HEK293 (cell line): ENCODE data around the gene ATF7IP2.
"Not testable (repeated sequence)": the region's sequence is repeated elsewhere in the genome, so short reads cannot be mapped to it uniquely, and the experiment has no call there.

Source experiments
- CTCF ChIA-PET: fragments of 350-600 bp; formaldehyde crosslinking; extraction: SDS; loops from one replicate; lab custom pipeline; 2021; ENCODE audit warnings: antibody characterized with exemption; lab: Yijun Ruan, JAX
- POLR2A ChIA-PET: fragments of 300-600 bp; formaldehyde crosslinking; extraction: SDS; loops from one replicate; lab custom pipeline; 2020; ENCODE audit warnings: antibody characterized with exemption, inconsistent platforms; lab: Yijun Ruan, JAX
- H3K27ac ChIP-seq: fragments of 200-500 bp; sonication (Bioruptor generic); 2 replicates; pipeline ENCODE4 v1.5.1; 2014; ENCODE audit warnings: low read depth, low read length, control low read depth, inconsistent platforms; ENCODE audit errors: extremely low read depth
- H3K36me3 ChIP-seq, 2 experiments: fragments of 200-500 bp in 1 of 2; sonication (Bioruptor generic) in 1 of 2; 1 replicate in 1 of 2; 2 replicates in 1 of 2; pipeline ENCODE4 v1.5.1; 2014 to 2017; ENCODE audit warnings: inconsistent platforms in 2 of 2, low read length in 2 of 2; ENCODE audit not compliant: control insufficient read depth in 2 of 2, insufficient read depth in 1 of 2
- H3K4me1 ChIP-seq: fragments of 200-500 bp; sonication (Bioruptor generic); 2 replicates; pipeline ENCODE4 v1.5.1; 2014; ENCODE audit warnings: mild to moderate bottlenecking, low read length, inconsistent platforms; ENCODE audit not compliant: control insufficient read depth, insufficient read depth
- H3K4me3 ChIP-seq: 2 replicates; pipeline ENCODE4 v1.5.1; 2011; ENCODE audit warnings: low read depth, mild to moderate bottlenecking, control low read depth, low read length, moderate library complexity
- H3K9me3 ChIP-seq: fragments of 200-500 bp; sonication (Bioruptor generic); 2 replicates; pipeline ENCODE4 v1.5.1; 2014; ENCODE audit warnings: low read depth, low read length, inconsistent platforms; ENCODE audit not compliant: control insufficient read depth, insufficient read depth
- EGR2 ChIP-seq: fragments of 450-650 bp; formaldehyde crosslinking; IDR thresholded peaks from 2 replicates; pipeline ENCODE4 v1.5.1; 2016; ENCODE audit warnings: low read depth, missing biosample characterization, missing genetic modification characterization
- MZF1 ChIP-seq: fragments of 450-650 bp; formaldehyde crosslinking; IDR thresholded peaks from 2 replicates; pipeline ENCODE4 v1.5.1; 2017; ENCODE audit warnings: missing biosample characterization, missing genetic modification characterization, borderline replicate concordance
- PRDM10 ChIP-seq: fragments of 450-650 bp; formaldehyde crosslinking; IDR thresholded peaks from 2 replicates; pipeline ENCODE4 v1.5.1; 2016; ENCODE audit warnings: missing biosample characterization, missing genetic modification characterization
- ZNF121 ChIP-seq: fragments of 450-650 bp; formaldehyde crosslinking; IDR thresholded peaks from 2 replicates; pipeline ENCODE4 v1.5.1; 2016; ENCODE audit warnings: missing biosample characterization, missing genetic modification characterization
- ZNF146 ChIP-seq: fragments of 450-650 bp; formaldehyde crosslinking; IDR thresholded peaks from 2 replicates; pipeline ENCODE4 v1.5.1; 2016; ENCODE audit warnings: missing biosample characterization, missing genetic modification characterization
- ZNF174 ChIP-seq: fragments of 450-650 bp; formaldehyde crosslinking; IDR thresholded peaks from 2 replicates; pipeline ENCODE4 v1.5.0; 2017; ENCODE audit warnings: missing biosample characterization, mild to moderate bottlenecking, missing genetic modification characterization
- ZNF221 ChIP-seq: fragments of 450-650 bp; formaldehyde crosslinking; IDR thresholded peaks from 2 replicates; pipeline ENCODE4 v1.5.1; 2017; ENCODE audit warnings: missing biosample characterization, missing genetic modification characterization, borderline replicate concordance
- ZNF223 ChIP-seq: fragments of 450-650 bp; formaldehyde crosslinking; IDR thresholded peaks from 2 replicates; pipeline ENCODE4 v1.5.1; 2016; ENCODE audit warnings: missing biosample characterization, missing genetic modification characterization
- ZNF280D ChIP-seq: fragments of 450-650 bp; formaldehyde crosslinking; IDR thresholded peaks from 2 replicates; pipeline ENCODE4 v1.5.1; 2016; ENCODE audit warnings: missing biosample characterization, missing genetic modification characterization
- ZNF433 ChIP-seq: fragments of 450-650 bp; formaldehyde crosslinking; IDR thresholded peaks from 2 replicates; pipeline ENCODE4 v1.5.1; 2016; ENCODE audit warnings: missing biosample characterization, missing genetic modification characterization, low read depth
- ZNF518A ChIP-seq: fragments of 450-650 bp; formaldehyde crosslinking; conservative IDR thresholded peaks from 2 replicates; pipeline ENCODE4 v1.5.1; 2016; ENCODE audit warnings: low read depth, missing biosample characterization, missing genetic modification characterization
- ZNF600 ChIP-seq: fragments of 450-650 bp; formaldehyde crosslinking; IDR thresholded peaks from 2 replicates; pipeline ENCODE4 v1.5.1; 2016; ENCODE audit warnings: missing biosample characterization, missing genetic modification characterization
- ZNF837 ChIP-seq: fragments of 450-650 bp; formaldehyde crosslinking; IDR thresholded peaks from 2 replicates; pipeline ENCODE4 v1.5.1; 2016; ENCODE audit warnings: missing biosample characterization, missing genetic modification characterization
- ZSCAN4 ChIP-seq: fragments of 450-650 bp; formaldehyde crosslinking; IDR thresholded peaks from 2 replicates; pipeline ENCODE4 v1.5.1; 2017; ENCODE audit warnings: missing biosample characterization, missing genetic modification characterization

The ATF7IP2 gene

GRCh38 chr16:10362077-10362863 is 23.6 kb upstream of the ATF7IP2 start (continued):
- no peak for TF ChIP-seq ZNF433 (tag by site-specific recombination)
- TF ChIP-seq EGR2, result no peak
- no peak for TF ChIP-seq ZNF223 (tag by site-specific recombination)
- no peak for TF ChIP-seq PRDM10 (tag by site-specific recombination)
- no peak for TF ChIP-seq ZNF174
- TF ChIP-seq, all 188 proteins: peak for 0

- H3K27ac ChIP-seq, CTCF ChIA-PET, H3K36me3 ChIP-seq, H3K4me3 ChIP-seq, H3K9me3 ChIP-seq, POLR2A ChIA-PET, H3K4me1 ChIP-seq: not testable (repeated sequence)
Measured at GRCh38 chr16:10362864-10363197, 23.0 kb upstream of the ATF7IP2 start.

GRCh38 chr16:10366619-10367018 is 19.2 kb upstream of the ATF7IP2 start:
- H3K4me3 ChIP-seq, CTCF ChIA-PET, H3K4me1 ChIP-seq, H3K27ac ChIP-seq, POLR2A ChIA-PET: not testable (repeated sequence)
- TF ChIP-seq MZF1 (tag by site-specific recombination), result peak; percentile 40; the same call in 1 of the 2 replicates
- TF ChIP-seq, all 188 proteins: peak for 1; not testable (repeated sequence) for 187
- not testable (repeated sequence) for H3K36me3 ChIP-seq, H3K9me3 ChIP-seq

GRCh38 chr16:10367616-10368188 is 18.2 kb upstream of the ATF7IP2 start:
- CTCF ChIA-PET, result interaction anchor here (1.4 kb wide), 1 partner anchor 142 kb away, joined by 3 read pairs; no protein-coding TSS in a partner anchor
- no peaks in the 10 kb centered on the region for H3K36me3 ChIP-seq
- no peaks in the 10 kb centered on the region for H3K9me3 ChIP-seq
- POLR2A ChIA-PET, result no interaction called here
- H3K4me1 ChIP-seq, result no peaks in the 10 kb centered on the region
- H3K4me3 ChIP-seq, result no peak overlapping the region
- H3K27ac ChIP-seq, result no peak overlapping the region
- TF ChIP-seq ZNF146 (no peak), ZNF837 (tag by site-specific recombination) (no peak), ZSCAN4 (tag by site-specific recombination) (no peak), ZNF121 (tag by site-specific recombination) (no peak), ZNF280D (tag by site-specific recombination) (no peak), ZNF221 (tag by site-specific recombination) (no peak), ZNF600 (no peak), ZNF518A (tag by site-specific recombination) (no peak)
